ENCODE measurements around the gene SIRPG.

DNA sequence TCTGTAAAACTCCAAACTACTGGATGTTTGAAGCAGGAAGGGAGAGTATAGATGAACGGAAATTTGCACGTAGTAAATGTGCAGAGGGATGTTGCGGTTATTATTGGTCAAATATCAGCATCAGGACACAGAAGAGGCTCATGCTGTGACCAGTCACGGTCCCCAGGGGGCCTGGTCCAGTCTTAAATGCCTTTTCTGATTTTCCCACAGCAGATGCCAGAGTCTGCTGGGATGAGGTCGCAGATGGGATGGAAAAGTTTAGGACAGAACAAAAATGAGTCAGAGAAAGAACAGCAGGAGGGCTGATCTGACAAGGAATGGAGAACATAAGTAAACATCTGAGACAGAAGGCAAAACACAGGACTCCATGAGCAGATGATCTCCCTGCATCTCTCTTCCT, 11.7 kb upstream of the SIRPG start:
- TF ChIP-seq, protein P1, sequence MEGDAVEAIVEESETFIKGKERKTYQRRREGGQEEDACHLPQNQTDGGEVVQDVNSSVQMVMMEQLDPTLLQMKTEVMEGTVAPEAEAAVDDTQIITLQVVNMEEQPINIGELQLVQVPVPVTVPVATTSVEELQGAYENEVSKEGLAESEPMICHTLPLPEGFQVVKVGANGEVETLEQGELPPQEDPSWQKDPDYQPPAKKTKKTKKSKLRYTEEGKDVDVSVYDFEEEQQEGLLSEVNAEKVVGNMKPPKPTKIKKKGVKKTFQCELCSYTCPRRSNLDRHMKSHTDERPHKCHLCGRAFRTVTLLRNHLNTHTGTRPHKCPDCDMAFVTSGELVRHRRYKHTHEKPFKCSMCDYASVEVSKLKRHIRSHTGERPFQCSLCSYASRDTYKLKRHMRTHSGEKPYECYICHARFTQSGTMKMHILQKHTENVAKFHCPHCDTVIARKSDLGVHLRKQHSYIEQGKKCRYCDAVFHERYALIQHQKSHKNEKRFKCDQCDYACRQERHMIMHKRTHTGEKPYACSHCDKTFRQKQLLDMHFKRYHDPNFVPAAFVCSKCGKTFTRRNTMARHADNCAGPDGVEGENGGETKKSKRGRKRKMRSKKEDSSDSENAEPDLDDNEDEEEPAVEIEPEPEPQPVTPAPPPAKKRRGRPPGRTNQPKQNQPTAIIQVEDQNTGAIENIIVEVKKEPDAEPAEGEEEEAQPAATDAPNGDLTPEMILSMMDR (IDR thresholded peaks at IDR 0.05 in 4 of 5, conservative IDR thresholded peaks at IDR 0.05 in 1 of 5): no peak
- TF ChIP-seq POLR2A (IDR thresholded peaks at IDR 0.05): no peak

Measured in gastrocnemius medialis (tissue), 4 donors.